K562 (cell line): ENCODE measurements around the gene SLC9A1. TPM values are rescaled to one million over a fixed set of nuclear protein-coding genes. Genes with fewer than 3 reads are reported as not detected.

ENCODE experiments used
- ATAC-seq: fragments of 200-7000 bp; cut with Tn5 transposase; 3 replicates; pipeline ENCODE4 v1.9.1; 2020; ENCODE audit warnings: moderate library complexity
- BruUV-seq: library from RNA; stranded (reverse); fragments of 400-500 nt; replicated peaks from 2 replicates; lab custom pipeline; 2021; lab: Mats Ljungman, UMichigan
- CTCF ChIA-PET: fragments of 300-600 bp; formaldehyde crosslinking; extraction: SDS; loops from one replicate; lab custom pipeline; 2021; ENCODE audit warnings: low intra/inter-chr PET ratio; lab: Yijun Ruan, JAX
- POLR2A ChIA-PET: fragments of 300-600, 350-650 bp; sonication (Branson Sonifier 250); formaldehyde crosslinking; extraction: SDS; loops from one replicate; lab custom pipeline; 2021; ENCODE audit warnings: antibody characterized with exemption, inconsistent platforms; lab: Yijun Ruan, JAX
- DNase-seq, 4 experiments: peaks; one replicate each; pipeline versions ENCODE4 v3.0.0 to v3.0.0-alpha.2; 2011 to 2018; ENCODE audit warnings: low spot score in 3 of 4, mixed read lengths in 3 of 4; ENCODE audit errors: extremely low read depth in 1 of 4
- FAIRE-seq: peaks from 2 replicates; lab custom pipeline; 2011; peaks lifted over from hg19 to GRCh38; lab: Jason Lieb, UNC
- H2AFZ ChIP-seq: 2 replicates; pipeline ENCODE4 v1.6.0; 2011; ENCODE audit warnings: low read depth, low read length, control low read depth, inconsistent platforms
- H3K27ac ChIP-seq: fragments of 200-600 bp; 3 replicates; pipeline ENCODE4 v1.8.0; 2011; ENCODE audit warnings: low read depth, mild to moderate bottlenecking, control low read depth, inconsistent platforms, low read length, moderate library complexity, mixed read lengths; ENCODE audit errors: extremely low read depth
- H3K27me3 ChIP-seq, 2 experiments: fragments of 300-600 bp in 1 of 2; 2 replicates in 1 of 2; 3 replicates in 1 of 2; pipeline versions ENCODE4 v1.6.0 to v1.8.0; 2011; ENCODE audit warnings: inconsistent platforms in 2 of 2, low read length in 2 of 2, mild to moderate bottlenecking in 1 of 2, mixed read lengths in 1 of 2, moderate library complexity in 1 of 2; ENCODE audit not compliant: control insufficient read depth in 2 of 2, insufficient read depth in 2 of 2
- H3K36me3 ChIP-seq: fragments of 300-600 bp; 3 replicates; pipeline ENCODE4 v1.8.0; 2011; ENCODE audit warnings: mild to moderate bottlenecking, low read length, inconsistent platforms; ENCODE audit not compliant: control insufficient read depth, insufficient read depth
- H3K4me1 ChIP-seq, 2 experiments: fragments of 200-600 bp in 1 of 2; replicated peaks in 1 of 2; 2 replicates in 1 of 2; 3 replicates in 1 of 2; pipeline versions ENCODE4 v1.5.1 to v1.8.0; 2011; ENCODE audit warnings: inconsistent platforms in 2 of 2, low read length in 2 of 2, mild to moderate bottlenecking in 1 of 2, mixed read lengths in 1 of 2, moderate library complexity in 1 of 2; ENCODE audit not compliant: control insufficient read depth in 2 of 2, insufficient read depth in 2 of 2
- H3K4me2 ChIP-seq: 2 replicates; pipeline ENCODE4 v1.6.1; 2011; ENCODE audit warnings: low read length, control low read depth, inconsistent platforms, mixed read lengths; ENCODE audit not compliant: insufficient read depth
- H3K4me3 ChIP-seq: fragments of 200-600 bp; sonication (generic), shearing (Covaris generic); 2 replicates; pipeline ENCODE4 v1.5.1; 2016; ENCODE audit warnings: control low read depth, inconsistent platforms
- H3K79me2 ChIP-seq: fragments of 200-600 bp; 3 replicates; pipeline ENCODE4 v1.8.0; 2011; ENCODE audit warnings: low read length, inconsistent platforms; ENCODE audit not compliant: control insufficient read depth, insufficient read depth
- H3K9ac ChIP-seq, 2 experiments: 2 replicates each; pipeline versions ENCODE4 v1.6.0 to v1.6.1; 2011; ENCODE audit warnings: low read depth in 2 of 2, low read length in 2 of 2, control low read depth in 1 of 2, inconsistent platforms in 1 of 2, mild to moderate bottlenecking in 1 of 2, mixed read lengths in 1 of 2; ENCODE audit not compliant: insufficient read depth in 1 of 2
- H3K9me1 ChIP-seq: one replicate; pipeline ENCODE4 v1.6.0; 2011; ENCODE audit warnings: inconsistent platforms, mild to moderate bottlenecking, low read length, moderate library complexity; ENCODE audit not compliant: control insufficient read depth, insufficient read depth
- H3K9me3 ChIP-seq: replicated peaks from 2 replicates; pipeline ENCODE4 v1.5.1; 2011; ENCODE audit warnings: low read depth, low read length, inconsistent platforms; ENCODE audit not compliant: control insufficient read depth, insufficient read depth
- H4K20me1 ChIP-seq: replicated peaks from 2 replicates; pipeline ENCODE4 v1.6.1; 2011; ENCODE audit warnings: low read length, inconsistent platforms, mixed read lengths; ENCODE audit not compliant: control insufficient read depth, insufficient read depth
- ATF3 ChIP-seq, 2 experiments: fragments of 450-650 bp in 1 of 2; sonication (generic) in 1 of 2; formaldehyde crosslinking in 1 of 2; IDR thresholded peaks in 1 of 2; conservative IDR thresholded peaks in 1 of 2; 2 replicates each; pipeline versions ENCODE4 v1.6.1 to v1.8.1; 2016 to 2023; ENCODE audit warnings: mild to moderate bottlenecking in 2 of 2, moderate library complexity in 2 of 2, inconsistent platforms in 1 of 2, missing genetic modification reagents in 1 of 2
- COPS2 ChIP-seq: fragments of 450-650 bp; conservative IDR thresholded peaks from 2 replicates; pipeline ENCODE4 v1.6.1; 2016; ENCODE audit warnings: mild to moderate bottlenecking, moderate library complexity
- CUX1 ChIP-seq: fragments of 200-800 bp; sonication (Bioruptor generic); IDR thresholded peaks from 2 replicates; pipeline ENCODE4 v1.6.1; 2016; ENCODE audit warnings: missing genetic modification characterization, missing compliant biosample characterization
- FOXK1 ChIP-seq: sonication (generic); formaldehyde crosslinking; IDR thresholded peaks from 2 replicates; pipeline ENCODE4 v1.8.0; 2022; ENCODE audit warnings: missing genetic modification reagents, mild to moderate bottlenecking, borderline replicate concordance
- KDM4B ChIP-seq, 2 experiments: fragments of 450-650 bp in 1 of 2; sonication (generic) in 1 of 2; IDR thresholded peaks; 2 replicates each; pipeline ENCODE4 v1.6.1; 2016 to 2017; ENCODE audit warnings: borderline replicate concordance in 2 of 2, antibody characterized with exemption in 1 of 2, low read depth in 1 of 2, mild to moderate bottlenecking in 1 of 2
- RBM22 ChIP-seq: fragments of 200-400 bp; formaldehyde crosslinking; IDR thresholded peaks from 2 replicates; pipeline ENCODE4 v1.6.1; 2018; ENCODE audit warnings: low read length, low read depth; ENCODE audit not compliant: poor library complexity, severe bottlenecking
- SRSF9 ChIP-seq: fragments of 200-400 bp; formaldehyde crosslinking; IDR thresholded peaks from 2 replicates; pipeline ENCODE4 v1.6.1; 2017; ENCODE audit warnings: low read depth, low read length, borderline replicate concordance
- ZHX1 ChIP-seq: fragments of 150-350 bp; conservative IDR thresholded peaks from 2 replicates; pipeline ENCODE4 v1.6.1; 2014; ENCODE audit warnings: low read length
- ZNF316 ChIP-seq: fragments of 450-650 bp; IDR thresholded peaks from 2 replicates; pipeline ENCODE4 v1.6.1; 2016
- WGBS: fragments of 100-300 bp; shearing (Covaris generic); methylation state at CpG from one replicate; pipeline ENCODE4 v1.1.6; 2016; ENCODE audit warnings: low coverage, mixed read lengths; ENCODE audit not compliant: insufficient coverage; ENCODE audit errors: missing lambda C conversion rate; 5-methylcytosine and 5-hydroxymethylcytosine counted together
- in situ Hi-C: fragments of 300-500 bp; cut with MboI; formaldehyde crosslinking; loops from 4 replicates; pipeline ENCODE4 v1.15.0; 2018; ENCODE audit warnings: inconsistent platforms, mixed read lengths
- intact Hi-C: fragments of 100-400 bp; cut with micrococcal nuclease; formaldehyde crosslinking; loops from 2 replicates; pipeline ENCODE4 v1.14.2; 2022
- polyA plus RNA-seq, 8 experiments: library from polyadenylated mRNA; depleted of rRNA in 4 of 8; stranded (reverse) in 5 of 8; unstranded in 3 of 8; fragments of >200 nt; fragmentation: Nextera tagmentation in 2 of 8; fragmentation: Illumina TruSeq in 1 of 8; extraction: Ambion mirVana in 2 of 8; extraction: Trizol in 1 of 8; gene quantifications; 2 replicates each; pipeline versions ENCODE4 v1.2.1 to v1.2.3, GENCODE V29; 2011 to 2014; ENCODE audit warnings: inconsistent platforms in 1 of 8, missing spikeins in 1 of 8
- total RNA-seq, 7 experiments: library from RNA; depleted of rRNA in 6 of 7; stranded (reverse); fragments of >200 nt in 6 of 7; fragmentation: Illumina TruSeq in 2 of 7; extraction: Trizol in 2 of 7; gene quantifications; 2 replicates each; pipeline versions ENCODE4 v1.2.1 to v1.2.3, GENCODE V29; 2011 to 2021; ENCODE audit warnings: low replicate concordance in 1 of 7

SLC9A1 gene
- total and polyA plus RNA-seq, 9 of the 15 experiments (the other 6 are each of a cell fraction or from before 2014, with no cell fraction given), result 0.59 to 14.4 (median 2.0) TPM

GRCh38 chr1:27122652-27123051, 32.3 kb downstream of the SLC9A1 start (continued):
- TF ChIP-seq CUX1 (CRISPR knock-in tag), result no peak
- TF ChIP-seq, all 486 proteins: peak for 37

DNA sequence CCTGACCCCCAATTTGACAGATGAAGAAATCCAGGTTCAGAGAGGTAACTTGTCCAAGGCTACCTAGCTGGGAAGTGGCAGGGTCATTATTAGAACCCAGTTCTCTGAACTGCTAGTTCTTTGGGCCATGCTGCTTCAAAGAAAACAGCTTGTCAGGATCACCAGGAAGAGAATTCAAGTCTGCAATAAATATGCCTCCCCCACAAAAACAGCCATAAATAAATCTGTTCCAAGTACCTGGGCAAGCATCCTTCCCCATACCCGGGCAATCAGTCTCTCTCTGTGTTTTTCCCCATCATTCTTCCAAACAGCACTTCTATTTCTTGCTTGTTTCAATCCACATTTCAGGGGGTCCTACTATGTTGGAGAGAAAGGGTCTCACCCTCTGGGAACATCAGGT, 34.1 kb downstream of the SLC9A1 start:
- H3K4me1 ChIP-seq, result peaks cover 19 to 30% of the 10 kb centered on the region in 2 experiments; a peak in 4 of 5 replicates
- no TSS peak for BruUV-seq
- no peak overlapping the region for H3K4me2 ChIP-seq
- no peak overlapping the region for H3K4me3 ChIP-seq
- no peaks in the 10 kb centered on the region for H3K36me3 ChIP-seq
- no peaks in the 10 kb centered on the region for H3K27me3 ChIP-seq
- intact Hi-C loops, result no loop called here
- FAIRE-seq (no peak), ATAC-seq (no peak), DNase-seq (no peak)
- ChIA-PET POLR2A (interaction anchor here (0.7 to 2.4 kb wide), 4 partner anchors 8 to 34 kb away, joined by 3 to 11 read pairs (median 4); partner anchors contain the start of gene SLC9A1), CTCF (no interaction called here)
- no peaks in the 10 kb centered on the region for H3K9me3 ChIP-seq
- H3K9ac ChIP-seq, result no peak overlapping the region
- H2AFZ ChIP-seq, result no peak overlapping the region
- H4K20me1 ChIP-seq, result peaks cover 9% of the 10 kb centered on the region
- 36% methylated on average over 1 of the region's 1 CpG for WGBS
- no peaks in the 10 kb centered on the region for H3K79me2 ChIP-seq
- in situ Hi-C loops, result loop anchor here (25.0 kb wide), 1 partner anchor 491 kb away; the partner anchor contains the start of gene AHDC1
- no peaks in the 10 kb centered on the region for H3K9me1 ChIP-seq
- no peak overlapping the region for H3K27ac ChIP-seq
- TF ChIP-seq ATF3 (IDR thresholded peaks at IDR 0.05) (no peak), ATF3 (CRISPR knock-in tag; conservative IDR thresholded peaks at IDR 0.05) (no peak), FOXK1 (CRISPR knock-in tag) (no peak), SRSF9 (no peak), COPS2 (no peak), KDM4B (IDR thresholded peaks at IDR 0.05; ENCODE audit: borderline replicate concordance in 2 of 2, low read depth in 1 of 2) (no peak), ZHX1 (no peak), ZNF316 (no peak), RBM22 (no peak)
